ENCODE results near the gene PRDM16.

- no peak for TF ChIP-seq CTCF (IDR thresholded peaks at IDR 0.05)
- TF ChIP-seq POLR2A (IDR thresholded peaks at IDR 0.05): no peak
- TF ChIP-seq POLR2AphosphoS5 (IDR thresholded peaks at IDR 0.05): no peak
Observed at GRCh38 chr1:3465935-3466321, 396.9 kb downstream of the PRDM16 start.
